Left lung (tissue), 10 donors: ENCODE data around the gene PRRT1B. TPM values are rescaled to one million over a fixed set of nuclear protein-coding genes. Genes with fewer than 3 reads are reported as not detected.

ENCODE experiments used
- ATAC-seq: fragments of 200-7000 bp; cut with Tn5 transposase; one replicate; pipeline ENCODE4 v1.9.1; 2020; ENCODE audit warnings: moderate library complexity
- DNase-seq, 4 donors: peaks; one replicate each; pipeline ENCODE4 v3.0.0-alpha.2; 2013 to 2020
- H3K27ac ChIP-seq, 2 donors: fragments of 200-600 bp; sonication (generic) in 1 of 2; one replicate each; pipeline versions ENCODE4 v1.5.0 to v1.8.0; 2020 to 2021
- H3K27me3 ChIP-seq, 2 donors: fragments of 200-600 bp; sonication (generic) in 1 of 2; one replicate each; pipeline versions ENCODE4 v1.5.0 to v1.8.0; 2020 to 2021
- H3K36me3 ChIP-seq, 2 donors: fragments of 200-600 bp; sonication (generic) in 1 of 2; one replicate each; pipeline versions ENCODE4 v1.5.0 to v1.8.0; 2020 to 2021
- H3K4me1 ChIP-seq, 2 donors: fragments of 200-600 bp; one replicate each; pipeline ENCODE4 v1.8.0; 2021
- H3K4me3 ChIP-seq, 2 donors: fragments of 200-600 bp; sonication (generic) in 1 of 2; one replicate each; pipeline versions ENCODE4 v1.5.0 to v1.8.0; 2020 to 2021; ENCODE audit warnings: mild to moderate bottlenecking in 1 of 2
- H3K9me3 ChIP-seq, 2 donors: fragments of 200-600 bp; sonication (generic) in 1 of 2; one replicate each; pipeline versions ENCODE4 v1.5.0 to v1.8.0; 2020 to 2021
- intact Hi-C, 2 donors: fragments of 100-400 bp; cut with DNase I; formaldehyde crosslinking; loops; one replicate each; pipeline versions ENCODE4 v1.11.2 to v1.14.2; 2022
- polyA plus RNA-seq, 6 donors: library from polyadenylated mRNA; unstranded; fragments of 120-200 nt; gene quantifications; one replicate each; pipeline ENCODE4 v1.2.1, GENCODE V29; 2013; ENCODE audit not compliant: insufficient read length in 6 of 6
- total RNA-seq, 2 donors: library from RNA; stranded (reverse); fragmentation: NEBNext Ultra II Directional; extraction: Animal tissue kit (Norgen Biotek cat#: 25700); gene quantifications; one replicate each; pipeline ENCODE4 v1.2.1, GENCODE V29; 2021
- TF ChIP-seq, protein P1 (sequence below), 2 donors: fragments of 200-600 bp; sonication (generic) in 1 of 2; IDR thresholded peaks; one replicate each; pipeline versions ENCODE4 v1.5.0 to v1.8.0; 2021; ENCODE audit warnings: antibody characterized with exemption in 2 of 2
- donor health status: DM: no; HTN: yes; CAD: no.
- donor health status: DM: no; HTN: no; CAD: no.

Gene PRRT1B
- total and polyA plus RNA-seq, 8 donors = 2.1 to 9.3 (median 6.4) TPM

GRCh38 chr9:131588396-131588795 lies 43.1 kb downstream of the PRRT1B start:
- TF ChIP-seq, protein P1, sequence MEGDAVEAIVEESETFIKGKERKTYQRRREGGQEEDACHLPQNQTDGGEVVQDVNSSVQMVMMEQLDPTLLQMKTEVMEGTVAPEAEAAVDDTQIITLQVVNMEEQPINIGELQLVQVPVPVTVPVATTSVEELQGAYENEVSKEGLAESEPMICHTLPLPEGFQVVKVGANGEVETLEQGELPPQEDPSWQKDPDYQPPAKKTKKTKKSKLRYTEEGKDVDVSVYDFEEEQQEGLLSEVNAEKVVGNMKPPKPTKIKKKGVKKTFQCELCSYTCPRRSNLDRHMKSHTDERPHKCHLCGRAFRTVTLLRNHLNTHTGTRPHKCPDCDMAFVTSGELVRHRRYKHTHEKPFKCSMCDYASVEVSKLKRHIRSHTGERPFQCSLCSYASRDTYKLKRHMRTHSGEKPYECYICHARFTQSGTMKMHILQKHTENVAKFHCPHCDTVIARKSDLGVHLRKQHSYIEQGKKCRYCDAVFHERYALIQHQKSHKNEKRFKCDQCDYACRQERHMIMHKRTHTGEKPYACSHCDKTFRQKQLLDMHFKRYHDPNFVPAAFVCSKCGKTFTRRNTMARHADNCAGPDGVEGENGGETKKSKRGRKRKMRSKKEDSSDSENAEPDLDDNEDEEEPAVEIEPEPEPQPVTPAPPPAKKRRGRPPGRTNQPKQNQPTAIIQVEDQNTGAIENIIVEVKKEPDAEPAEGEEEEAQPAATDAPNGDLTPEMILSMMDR (IDR thresholded peaks at IDR 0.05) = no peak
- intact Hi-C loops = no loop called here
- Histone ChIP-seq H3K4me1 (peaks cover 0 to 49% of the 10 kb centered on the region in 2 donors), H3K9me3 (no peaks in the 10 kb centered on the region), H3K27me3 (no peaks in the 10 kb centered on the region), H3K36me3 (peaks cover 0 to 75% of the 10 kb centered on the region in 2 donors), H3K27ac (no peak overlapping the region), H3K4me3 (no peak overlapping the region)
- ATAC-seq (no peak), DNase-seq (peak in 1 of 4 donors; percentile 57)

- Histone ChIP-seq H3K27me3 (no peaks in the 10 kb centered on the region), H3K36me3 (peaks cover 0 to 75% of the 10 kb centered on the region in 2 donors), H3K4me3 (no peak overlapping the region), H3K27ac (no peak overlapping the region), H3K4me1 (peaks cover 0 to 53% of the 10 kb centered on the region in 2 donors), H3K9me3 (no peaks in the 10 kb centered on the region)
- ATAC-seq (no peak), DNase-seq (peak in 1 of 4 donors; percentile 45)
- intact Hi-C loops = no loop called here
- TF ChIP-seq, protein P1 (IDR thresholded peaks at IDR 0.05) = no peak
Measured at GRCh38 chr9:131589124-131589711, 43.9 kb downstream of the PRRT1B start.

GRCh38 chr9:131589993-131590392 lies 44.7 kb downstream of the PRRT1B start:
- H3K36me3 ChIP-seq = peaks cover 0 to 75% of the 10 kb centered on the region in 2 donors
- intact Hi-C loops = loop anchor here (2.0 to 10.0 kb wide), 2 partner anchors 151 to 155 kb away; partner anchors contain the start of gene RAPGEF1 (in 2 of the 2)
- H3K27ac ChIP-seq = no peak overlapping the region
- DNase-seq (peak in 1 of 4 donors; percentile 43), ATAC-seq (no peak)
- peaks cover 0 to 51% of the 10 kb centered on the region in 2 donors for H3K4me1 ChIP-seq
- no peaks in the 10 kb centered on the region for H3K9me3 ChIP-seq
- no peak overlapping the region for H3K4me3 ChIP-seq
- no peaks in the 10 kb centered on the region for H3K27me3 ChIP-seq
- TF ChIP-seq, protein P1 (IDR thresholded peaks at IDR 0.05) = no peak

DNA sequence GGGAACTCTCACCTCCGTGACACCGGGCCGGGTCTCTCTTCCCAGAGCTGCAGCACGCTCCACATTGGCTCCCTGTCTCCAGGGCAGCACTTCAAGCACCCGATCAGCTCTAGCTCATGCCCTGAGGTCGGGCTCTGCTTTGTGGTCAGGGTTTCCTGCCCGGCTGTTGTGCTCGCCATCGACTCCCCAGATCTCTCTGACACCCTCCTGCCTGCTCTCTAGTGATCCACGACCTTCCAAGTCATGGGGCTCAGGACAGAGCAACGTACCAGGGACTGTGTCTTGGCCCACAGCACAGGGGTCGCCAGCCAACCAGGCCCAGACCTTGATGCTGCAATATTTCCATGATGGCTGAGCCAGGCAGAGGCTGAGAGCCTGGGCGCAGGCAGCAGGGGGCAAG lies 45.1 kb downstream of the PRRT1B start:
- H3K36me3 ChIP-seq = peaks cover 0 to 76% of the 10 kb centered on the region in 2 donors

More for the DNA sequence above, 45.1 kb downstream of the PRRT1B start:
- TF ChIP-seq, protein P1 (IDR thresholded peaks at IDR 0.05) = no peak
- intact Hi-C loops = loop anchor here (2.0 to 10.0 kb wide), 2 partner anchors 150 to 154 kb away; partner anchors contain the start of gene RAPGEF1 (in 2 of the 2)
- Histone ChIP-seq H3K27ac (no peak overlapping the region), H3K27me3 (no peaks in the 10 kb centered on the region), H3K4me1 (peaks cover 0 to 51% of the 10 kb centered on the region in 2 donors), H3K4me3 (no peak overlapping the region), H3K9me3 (no peaks in the 10 kb centered on the region)
- DNase-seq (no peak), ATAC-seq (no peak)
